ENCODE measurements around the gene CD7.

GRCh38 chr17:82366749-82367148 is 49.3 kb upstream of the CD7 start:
- TF ChIP-seq, protein P1, sequence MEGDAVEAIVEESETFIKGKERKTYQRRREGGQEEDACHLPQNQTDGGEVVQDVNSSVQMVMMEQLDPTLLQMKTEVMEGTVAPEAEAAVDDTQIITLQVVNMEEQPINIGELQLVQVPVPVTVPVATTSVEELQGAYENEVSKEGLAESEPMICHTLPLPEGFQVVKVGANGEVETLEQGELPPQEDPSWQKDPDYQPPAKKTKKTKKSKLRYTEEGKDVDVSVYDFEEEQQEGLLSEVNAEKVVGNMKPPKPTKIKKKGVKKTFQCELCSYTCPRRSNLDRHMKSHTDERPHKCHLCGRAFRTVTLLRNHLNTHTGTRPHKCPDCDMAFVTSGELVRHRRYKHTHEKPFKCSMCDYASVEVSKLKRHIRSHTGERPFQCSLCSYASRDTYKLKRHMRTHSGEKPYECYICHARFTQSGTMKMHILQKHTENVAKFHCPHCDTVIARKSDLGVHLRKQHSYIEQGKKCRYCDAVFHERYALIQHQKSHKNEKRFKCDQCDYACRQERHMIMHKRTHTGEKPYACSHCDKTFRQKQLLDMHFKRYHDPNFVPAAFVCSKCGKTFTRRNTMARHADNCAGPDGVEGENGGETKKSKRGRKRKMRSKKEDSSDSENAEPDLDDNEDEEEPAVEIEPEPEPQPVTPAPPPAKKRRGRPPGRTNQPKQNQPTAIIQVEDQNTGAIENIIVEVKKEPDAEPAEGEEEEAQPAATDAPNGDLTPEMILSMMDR (IDR thresholded peaks at IDR 0.05) = no peak
- TF ChIP-seq POLR2A (IDR thresholded peaks at IDR 0.05) = no peak
